ENCODE measurements around the gene NFATC4.
"Not testable (repeated sequence)": the region's sequence is repeated elsewhere in the genome, so short reads cannot be mapped to it uniquely, and the experiment has no call there.

NFATC4 gene

DNA sequence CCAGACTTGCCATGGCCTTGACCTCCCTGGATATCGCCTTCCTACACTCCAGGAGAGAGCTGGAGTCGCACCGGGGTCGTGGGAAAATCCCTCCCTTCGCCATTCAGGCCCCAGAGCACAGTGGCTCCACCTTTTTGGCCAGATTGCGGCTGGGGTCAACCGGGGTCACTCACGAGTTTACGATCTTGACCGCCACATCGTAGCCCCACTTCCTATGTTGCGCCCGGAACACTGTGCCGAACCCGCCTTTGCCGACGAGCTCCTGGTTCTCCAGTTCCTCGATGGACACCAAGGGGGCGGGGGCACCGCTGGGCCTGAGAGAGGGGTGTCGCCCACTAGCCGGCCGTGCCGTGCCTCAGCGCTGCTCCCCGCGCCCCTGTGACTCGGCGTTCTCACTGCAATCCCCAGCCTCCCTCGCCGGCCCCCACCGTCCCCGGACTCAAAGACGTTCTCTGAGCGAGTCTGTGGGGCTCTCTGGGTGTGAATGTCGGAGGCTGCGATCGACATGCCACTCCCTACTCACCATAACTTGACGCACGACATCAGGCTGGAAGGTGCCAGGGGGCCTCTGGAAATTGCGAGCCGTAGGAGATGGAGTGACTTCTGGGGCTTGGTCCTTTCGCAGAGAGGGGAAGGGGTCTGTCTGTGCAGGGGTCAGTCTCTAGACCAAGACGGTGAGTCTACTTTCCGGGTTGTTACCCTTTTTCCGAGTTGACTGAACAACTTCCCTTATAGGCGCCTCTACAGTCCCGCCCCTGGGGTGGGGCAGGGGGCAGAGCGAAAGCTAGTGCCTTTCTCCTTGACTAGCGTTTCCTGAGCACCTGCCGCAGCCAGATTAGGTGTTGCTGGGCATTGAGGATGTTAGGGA is 28.5 kb upstream of the NFATC4 start, which contains the start of gene RIPK3:
TSS of gene RIPK3 (minus strand) at position 708 of the 868 bp plus-strand sequence. CDS start at position 543, 165 bp downstream.
- no peak for DNase-seq

DNA sequence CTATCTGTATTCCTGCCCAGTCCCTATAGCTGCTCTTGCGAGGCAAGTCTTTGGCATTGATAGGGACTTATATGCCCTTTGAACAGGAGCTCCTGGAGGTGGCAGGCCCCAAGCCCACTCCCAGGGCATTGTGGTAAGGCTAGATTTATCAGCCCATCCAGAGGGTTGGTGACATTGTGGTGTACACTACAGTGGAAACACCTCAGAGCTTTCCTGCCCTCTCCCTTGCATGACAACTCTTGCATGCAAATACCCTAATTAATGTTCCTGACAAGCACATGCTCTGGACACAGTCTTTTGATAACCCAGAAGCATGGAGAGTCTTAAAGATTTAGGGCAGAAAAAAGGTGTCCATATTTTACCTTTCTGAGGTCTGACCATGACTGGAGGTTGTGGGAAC is 27.4 kb upstream of the NFATC4 start:
- DNase-seq = no peak

DNA sequence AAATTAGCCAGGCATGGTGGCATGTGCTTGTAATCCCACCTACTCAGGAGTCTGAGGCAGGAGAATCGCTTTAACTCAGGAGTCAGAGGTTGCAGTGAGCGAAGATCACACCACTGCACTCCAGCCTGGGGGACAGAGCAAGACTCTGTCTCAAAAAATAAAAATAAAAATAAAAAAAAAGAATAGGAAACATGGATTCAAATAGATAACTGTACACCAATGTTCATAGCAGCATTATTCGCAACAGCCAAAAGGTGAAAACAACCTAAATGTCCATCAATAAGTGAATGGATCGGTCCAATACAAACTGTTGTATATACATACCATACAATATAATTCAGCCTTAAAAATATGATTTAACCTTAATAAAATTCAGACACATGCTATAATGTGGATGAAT is 25.1 kb upstream of the NFATC4 start:
- DNase-seq = no peak

DNA sequence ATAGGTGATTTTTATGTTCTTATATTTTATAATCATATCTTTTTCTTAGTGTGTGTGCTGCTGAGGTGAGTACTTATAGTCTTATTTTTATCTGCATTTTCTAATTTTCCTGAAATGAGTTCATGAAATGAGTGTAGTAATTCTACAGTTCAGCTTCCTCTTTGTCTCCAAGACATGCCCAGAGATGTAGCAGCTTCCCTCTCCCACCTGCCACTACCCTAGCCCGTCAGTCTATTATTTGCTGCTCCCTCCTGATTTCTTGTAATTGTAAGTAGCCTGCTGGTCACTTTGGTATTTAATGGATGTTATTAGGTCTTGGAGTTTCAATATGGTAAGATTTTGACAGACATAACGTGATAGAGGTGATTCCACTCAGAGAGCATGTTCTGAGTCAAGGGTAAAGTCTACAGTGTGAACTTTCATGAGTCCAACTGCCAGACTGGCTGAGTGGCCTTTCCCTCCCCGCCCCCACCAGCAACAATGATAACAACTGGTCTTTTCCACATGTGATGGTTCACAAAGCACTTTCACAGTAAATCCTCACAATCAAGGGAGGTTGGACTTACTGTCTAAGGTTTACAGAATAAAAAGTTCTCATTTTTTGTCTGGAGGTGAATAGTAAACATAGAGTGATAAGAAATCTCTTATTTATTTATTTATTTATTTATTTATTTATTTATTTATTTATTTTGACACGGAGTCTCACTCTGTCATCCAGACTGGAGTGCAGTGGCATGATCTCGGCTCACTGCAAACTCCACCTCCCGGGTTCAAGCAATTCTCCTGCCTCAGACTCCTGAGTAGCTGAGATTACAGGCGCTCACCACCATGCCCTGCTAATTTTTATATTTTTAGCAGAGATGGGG is 24.0 kb upstream of the NFATC4 start:
- DNase-seq = no peak

DNA sequence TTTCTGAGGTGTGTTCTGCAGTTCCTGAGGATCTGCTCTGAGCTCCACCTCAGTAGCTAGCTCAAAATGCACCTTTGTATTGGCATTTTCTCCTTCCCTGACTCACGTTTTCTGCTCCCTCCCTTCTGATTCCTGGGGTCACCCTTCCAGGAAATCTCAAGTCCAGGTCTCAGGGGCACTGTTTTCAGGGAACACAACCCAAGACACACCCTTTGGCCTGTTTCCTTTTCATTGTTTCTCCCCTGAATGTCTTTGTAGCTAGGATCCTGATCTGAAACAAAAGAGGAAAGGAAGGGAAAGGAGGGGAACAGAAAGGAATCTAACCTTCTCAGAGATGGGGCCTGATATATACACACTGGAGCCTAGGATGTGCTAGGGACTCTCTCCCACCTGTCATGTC is 20.9 kb upstream of the NFATC4 start:
- DNase-seq = no peak

DNA sequence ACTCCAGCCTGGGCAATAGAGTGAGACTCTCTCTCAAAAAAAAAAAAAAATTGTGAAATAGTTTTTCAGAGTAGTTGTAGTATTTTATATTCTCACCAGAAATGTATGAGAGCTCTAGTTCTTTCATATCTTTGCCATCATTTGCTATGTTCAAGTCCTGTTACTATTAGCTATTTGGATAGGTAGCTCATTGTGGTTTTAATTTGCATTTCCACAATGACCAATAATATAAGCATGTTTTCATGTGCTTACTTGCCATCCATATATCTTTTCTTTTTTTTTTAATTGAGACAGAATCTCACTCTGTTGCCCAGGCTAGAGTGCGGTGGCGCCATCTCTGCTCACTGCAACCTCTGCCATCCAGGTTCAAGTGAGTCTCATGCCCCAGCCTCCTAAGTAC is 19.8 kb upstream of the NFATC4 start:
- DNase-seq = no peak

DNA sequence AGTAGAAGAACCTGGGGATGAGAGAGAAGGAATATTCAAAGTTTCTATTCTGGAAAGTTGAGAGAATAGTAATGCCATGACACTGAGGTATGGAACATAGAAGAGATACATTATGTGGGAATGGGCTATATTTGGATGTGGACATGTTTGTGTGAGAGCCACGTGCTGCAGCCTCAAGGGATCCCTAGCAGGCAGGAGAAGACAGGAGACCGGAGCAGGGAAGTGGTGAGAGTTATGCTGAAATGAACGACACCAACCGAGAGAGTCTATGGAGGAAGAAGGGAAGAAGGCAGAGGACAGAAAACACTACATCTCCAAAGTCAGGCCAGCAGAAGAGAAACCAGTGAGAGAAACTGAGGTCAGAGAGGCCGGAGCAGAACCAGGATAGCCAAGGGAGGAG is 18.2 kb upstream of the NFATC4 start:
- DNase-seq = no peak

DNA sequence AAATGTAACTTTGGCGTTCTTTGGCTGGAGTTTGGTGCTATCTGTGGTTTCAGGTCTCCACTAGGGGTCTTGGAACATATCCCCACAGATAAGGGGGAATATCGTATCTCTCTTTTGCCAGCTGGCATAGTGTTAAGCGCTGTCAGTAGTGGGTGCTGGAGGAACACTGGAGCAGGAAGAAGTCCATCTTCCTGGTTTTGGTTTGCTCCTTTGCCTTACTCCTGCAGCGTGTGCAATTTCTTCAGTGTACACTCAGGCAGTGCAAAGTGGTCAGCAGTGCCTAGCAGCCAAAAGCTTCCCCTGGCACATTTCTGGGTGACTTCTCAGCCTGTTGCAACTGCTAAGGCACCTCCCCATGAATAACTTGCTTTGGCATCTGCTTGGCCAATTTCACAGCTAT is 16.5 kb upstream of the NFATC4 start:
- DNase-seq = peak; percentile 49

DNA sequence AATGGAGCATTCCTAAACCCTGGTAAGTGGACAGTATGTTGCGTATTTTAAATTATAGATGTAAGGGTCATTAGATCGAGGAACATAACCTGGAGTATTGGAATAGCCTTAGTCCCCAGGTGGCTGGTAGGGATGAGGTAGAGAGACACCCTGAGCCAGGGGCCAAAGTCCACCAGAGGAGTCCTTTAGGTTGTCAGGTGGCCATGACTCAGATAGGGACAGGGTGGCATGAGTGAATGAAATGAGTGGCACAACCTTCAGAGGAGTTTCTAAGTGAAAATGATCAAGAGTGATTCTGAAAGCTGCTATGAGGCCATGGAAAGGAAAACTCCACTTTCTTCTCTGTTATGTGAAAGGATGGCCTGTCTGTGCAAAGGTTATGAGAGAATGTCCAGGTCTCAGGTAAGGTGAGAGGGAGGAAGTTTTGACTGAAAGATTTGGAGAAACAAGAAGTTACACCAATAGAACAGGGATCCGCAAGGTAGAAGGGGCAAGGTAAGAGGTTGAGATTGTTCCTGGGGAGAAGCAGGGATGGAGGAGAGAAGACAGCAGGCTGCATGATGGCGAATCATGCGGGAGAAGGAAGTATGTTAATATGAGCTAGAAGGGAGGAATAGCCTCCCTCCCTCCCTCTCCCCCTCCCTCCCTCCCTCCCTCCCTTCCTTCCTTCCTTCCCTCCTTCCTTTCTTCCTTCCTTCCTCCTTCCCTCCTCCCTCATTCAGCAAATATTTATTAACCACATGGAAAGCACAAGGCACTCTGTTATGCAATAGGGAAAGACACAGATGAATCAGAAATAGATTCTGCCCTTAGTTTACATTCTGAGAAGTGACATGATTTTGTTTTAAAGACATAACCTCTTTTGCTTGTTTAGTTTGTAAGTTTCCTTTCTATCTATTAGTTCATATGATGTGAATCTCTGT is 14.2 kb upstream of the NFATC4 start:
- DNase-seq = peak; percentile 27

DNA sequence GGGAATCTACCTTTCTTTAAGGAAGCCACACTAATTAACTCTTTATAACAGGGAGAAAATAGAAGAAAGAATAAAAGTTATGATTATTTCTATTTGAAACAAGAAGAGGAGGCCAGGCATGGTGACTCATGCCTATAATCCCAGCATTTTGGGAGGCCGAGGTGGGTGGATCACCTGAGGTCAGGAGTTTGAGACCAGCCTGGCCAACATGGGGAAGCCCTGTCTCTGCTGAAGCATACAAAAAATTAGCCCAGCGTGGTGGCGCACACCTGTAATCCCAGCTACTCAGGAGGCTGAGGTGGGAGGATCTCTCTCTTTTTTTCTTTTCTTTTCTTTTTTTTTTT is 13.5 kb upstream of the NFATC4 start:
- DNase-seq = not testable (repeated sequence)

DNA sequence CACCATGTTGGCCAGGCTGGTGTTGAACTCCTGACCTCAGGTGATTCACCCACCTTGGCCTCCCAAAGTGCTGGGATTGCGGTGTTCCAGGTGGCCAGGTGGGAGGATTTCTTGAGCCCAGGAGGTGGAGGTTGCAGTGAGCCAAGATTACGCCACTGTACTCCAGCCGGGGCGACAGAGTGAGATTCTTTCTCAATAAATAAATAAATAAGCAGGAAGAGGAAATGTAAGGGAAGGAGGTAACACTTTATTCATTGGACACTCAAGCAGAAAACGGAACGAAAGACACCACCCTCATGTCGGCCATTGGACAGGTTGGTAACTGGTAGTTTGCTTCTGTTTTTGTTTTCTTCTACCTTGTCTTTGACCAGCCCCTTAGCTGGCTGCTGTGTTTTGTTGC is 13.0 kb upstream of the NFATC4 start:
- no peak for DNase-seq

DNA sequence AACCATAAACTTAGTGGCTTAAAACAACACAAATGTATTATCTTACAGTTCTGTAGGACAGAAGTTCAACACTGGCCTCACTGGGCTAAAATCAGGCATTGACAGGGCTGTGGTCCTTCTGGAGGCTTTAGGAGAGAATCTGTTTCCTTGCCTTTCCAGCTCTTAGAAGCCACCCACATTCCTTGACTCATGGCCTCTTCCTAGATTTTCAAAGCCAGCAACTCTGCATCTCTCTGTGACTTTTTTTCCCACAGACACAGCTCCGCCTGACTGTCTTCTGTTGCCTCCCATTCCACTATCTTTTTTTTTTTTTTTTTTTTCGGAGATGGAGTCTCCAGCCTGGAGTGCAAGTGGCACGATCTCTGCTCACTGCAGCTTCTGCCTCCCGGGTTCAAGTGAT is 11.8 kb upstream of the NFATC4 start:
- no peak for DNase-seq

DNA sequence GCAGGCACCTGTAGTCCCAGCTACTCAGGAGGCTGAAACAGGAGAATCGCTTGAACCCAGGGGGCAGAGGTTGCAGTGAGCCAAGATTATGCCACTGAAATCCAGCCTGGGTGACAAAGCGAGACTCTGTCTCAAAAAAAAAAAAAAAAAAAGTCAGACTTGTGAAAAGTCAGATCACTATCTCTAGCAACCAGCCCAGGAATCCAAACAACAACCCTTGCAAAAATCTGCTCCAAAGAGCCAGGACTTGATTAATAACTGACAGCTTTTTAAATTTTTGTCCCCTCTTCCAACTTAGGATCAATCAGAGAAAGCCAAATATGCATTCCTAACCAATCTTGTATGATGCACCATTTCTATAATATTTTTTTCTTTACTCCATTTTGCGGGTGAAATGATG is 7.7 kb upstream of the NFATC4 start:
- DNase-seq = no peak

DNA sequence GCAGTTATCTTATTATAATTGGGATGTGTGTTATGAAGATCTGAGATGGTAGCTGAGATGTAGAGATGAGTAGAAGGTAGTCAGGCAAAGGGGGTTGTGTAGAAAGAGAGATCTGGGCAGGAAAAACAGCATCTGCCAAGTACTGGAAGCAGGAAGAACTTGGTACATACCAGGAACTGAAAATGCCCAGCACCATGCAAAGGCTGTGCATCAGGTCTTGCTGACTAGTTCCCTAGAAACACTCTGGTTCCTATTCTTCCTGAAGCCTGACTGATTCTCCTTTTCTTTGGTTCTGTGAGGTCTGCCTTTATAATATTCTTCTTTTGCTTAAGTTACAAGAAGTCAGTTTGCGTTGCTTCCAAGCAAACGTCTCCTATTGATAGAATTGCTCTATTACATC is 6.7 kb upstream of the NFATC4 start:
- no peak for DNase-seq

DNA sequence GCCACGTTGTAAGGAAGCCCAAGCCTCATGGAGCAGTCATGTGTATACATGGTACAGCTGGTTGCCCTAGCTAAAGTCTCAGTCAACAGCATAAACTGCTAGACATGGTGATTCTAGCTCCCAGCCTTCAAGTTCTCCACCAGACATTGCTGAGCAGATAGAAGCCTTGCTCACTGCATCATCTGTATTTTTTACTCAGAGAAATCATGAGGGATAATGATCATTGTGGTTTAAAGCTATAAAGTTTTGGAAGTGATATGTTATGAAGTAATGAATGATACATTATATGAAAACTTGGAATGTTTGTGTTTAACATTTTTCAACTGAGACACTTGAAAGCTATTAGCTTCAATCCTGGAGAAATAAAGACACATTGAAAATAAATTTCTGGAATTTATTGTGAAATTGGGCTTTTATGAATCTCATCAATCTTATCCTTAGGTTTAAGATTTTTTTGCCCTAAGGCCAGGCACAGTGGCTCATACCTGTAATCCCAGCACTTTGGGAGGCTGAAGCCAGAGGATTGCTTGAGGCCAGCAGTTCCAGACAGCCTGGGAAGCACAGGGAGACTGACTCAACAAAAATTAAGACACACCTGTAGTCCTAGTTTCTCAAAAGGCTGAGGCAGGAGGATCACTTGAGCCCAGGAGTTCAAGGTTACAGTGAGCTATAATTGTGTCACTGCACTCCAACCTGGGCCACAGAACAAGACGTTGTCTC is 5.6 kb upstream of the NFATC4 start:
- DNase-seq = peak; percentile 78

DNA sequence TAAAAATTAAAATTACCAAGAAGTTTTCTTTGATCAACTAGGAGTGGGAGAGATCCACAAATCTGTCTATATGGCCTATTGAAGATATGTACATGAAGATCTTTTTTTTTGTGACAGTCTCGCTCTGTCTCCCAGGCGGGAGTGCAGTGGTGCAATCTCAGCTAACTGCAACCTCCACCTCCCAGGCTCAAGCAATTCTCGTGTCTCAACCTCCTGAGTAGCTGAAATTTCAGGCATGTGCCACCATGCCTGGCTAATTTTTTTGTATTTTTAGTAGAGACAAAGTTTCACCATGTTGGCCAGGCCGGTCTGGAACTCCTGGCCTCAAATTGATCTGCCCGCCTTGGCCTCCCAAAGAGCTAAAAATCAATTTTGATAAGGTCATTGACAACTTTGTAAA is 4.6 kb upstream of the NFATC4 start:
- DNase-seq = no peak

DNA sequence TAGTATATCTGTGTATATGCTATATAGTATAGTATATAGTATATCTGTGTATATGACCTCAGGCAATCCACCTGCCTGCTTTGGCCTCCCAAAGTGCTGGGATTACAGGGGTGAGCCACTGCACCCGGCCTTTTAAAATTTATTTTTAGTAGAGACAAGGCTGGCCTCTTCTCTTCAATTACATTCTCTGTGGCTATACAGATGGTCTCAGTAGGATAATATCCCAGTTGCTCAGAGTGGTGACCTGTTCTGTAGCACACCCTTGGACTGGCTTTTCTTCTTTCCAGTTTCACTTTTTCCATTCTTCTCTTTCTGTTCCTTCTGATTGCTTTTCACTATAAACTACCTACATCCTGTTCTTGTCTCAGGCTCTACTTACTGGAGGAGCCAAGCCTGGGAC is 3.1 kb upstream of the NFATC4 start:
- no peak for DNase-seq

DNA sequence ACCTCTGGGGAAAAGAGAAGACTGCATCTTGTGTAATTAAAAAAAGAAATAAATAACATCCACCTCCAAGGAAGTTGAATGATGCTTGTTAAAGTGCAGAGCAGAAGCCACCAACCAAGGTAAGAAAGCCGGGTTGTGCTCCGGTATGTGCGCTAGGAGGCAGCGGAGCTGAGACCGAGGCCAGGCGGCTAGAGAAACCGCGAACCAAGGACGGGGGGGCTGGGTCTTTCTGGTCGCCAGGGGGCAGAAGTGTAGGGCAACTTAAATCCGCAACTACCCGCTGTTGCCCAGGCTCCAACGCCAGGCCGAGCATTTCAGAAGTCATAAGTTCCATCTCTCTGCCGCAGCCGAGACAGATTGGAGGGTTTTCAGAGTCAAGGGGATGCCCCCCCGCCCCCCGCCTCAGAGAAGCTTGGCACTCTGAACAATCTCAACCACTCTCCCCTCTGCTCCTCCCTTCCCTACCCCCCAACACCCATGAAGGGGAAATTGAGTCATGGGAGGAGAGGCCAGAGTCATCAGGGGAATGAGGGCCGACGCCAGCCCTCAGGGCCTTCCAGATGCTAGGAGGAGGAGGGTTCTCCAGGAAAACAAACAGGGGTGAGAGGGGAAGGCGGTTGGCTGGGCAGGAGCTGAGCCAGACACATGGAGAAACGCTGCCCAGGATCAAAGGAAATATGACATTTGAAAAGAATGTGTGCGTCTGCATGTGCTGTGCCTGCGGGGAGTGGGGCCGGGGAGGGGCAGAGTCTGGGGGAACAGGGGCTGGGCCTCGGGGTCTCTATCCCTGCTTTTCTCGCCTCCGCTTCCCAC is 2.2 kb upstream of the NFATC4 start:
- peak; percentile 92 for DNase-seq

DNA sequence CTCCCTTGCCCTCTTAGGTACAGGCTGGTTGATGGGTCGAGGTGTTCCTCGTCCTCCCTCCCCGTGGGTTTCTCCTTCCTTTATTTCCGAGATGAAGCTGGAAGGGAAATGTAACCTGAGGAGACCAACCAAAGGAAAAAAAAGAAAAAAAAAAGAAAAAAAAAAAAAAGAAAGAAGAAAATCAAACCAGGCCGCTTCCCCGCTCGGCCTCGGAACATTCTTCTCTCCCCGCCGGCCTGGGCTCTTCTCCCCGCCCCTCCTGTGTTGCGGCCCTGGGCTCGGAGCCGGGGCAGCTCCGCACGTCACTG is 1.6 kb upstream of the NFATC4 start:
- no peak for DNase-seq

DNA sequence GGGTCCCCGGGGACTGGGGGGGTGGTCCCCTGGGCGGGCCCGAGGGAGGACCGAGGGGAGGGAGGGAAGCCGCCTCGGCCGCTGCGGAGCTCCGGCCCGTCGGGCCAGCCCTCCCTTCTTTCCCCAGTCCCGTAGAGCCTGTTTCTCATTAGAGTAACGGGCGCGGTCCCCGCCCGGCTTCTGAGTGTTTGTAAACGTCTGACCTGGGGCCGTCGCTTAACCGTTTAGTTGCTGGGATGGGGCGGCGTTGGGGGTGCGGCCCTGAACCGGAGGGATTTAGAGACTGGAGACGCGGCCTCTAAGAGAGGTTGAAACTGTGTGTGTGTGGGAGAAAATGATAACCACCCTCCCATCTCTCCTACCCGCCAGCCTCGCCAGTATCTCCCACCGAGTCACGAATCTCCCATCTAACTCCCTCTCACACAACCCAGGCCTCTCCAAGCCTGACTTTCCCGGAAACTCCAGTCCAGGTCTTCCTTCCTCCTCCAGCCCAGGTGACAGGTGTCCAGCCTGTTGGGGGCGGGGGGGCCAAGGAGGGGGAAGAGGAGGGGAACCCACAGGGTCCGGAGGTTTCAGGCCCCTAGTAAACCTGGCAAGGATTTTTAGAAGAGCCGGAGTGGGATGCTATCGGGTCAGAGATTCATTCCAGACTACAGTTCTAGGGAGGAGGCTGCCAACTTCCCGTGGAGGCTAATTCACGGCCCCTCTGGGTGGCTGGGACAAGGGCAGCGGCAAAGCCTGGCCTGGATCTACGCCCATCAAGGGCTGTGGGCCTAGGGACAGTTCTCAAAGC is 1.1 kb upstream of the NFATC4 start:
- peak; percentile 97 for DNase-seq

DNA sequence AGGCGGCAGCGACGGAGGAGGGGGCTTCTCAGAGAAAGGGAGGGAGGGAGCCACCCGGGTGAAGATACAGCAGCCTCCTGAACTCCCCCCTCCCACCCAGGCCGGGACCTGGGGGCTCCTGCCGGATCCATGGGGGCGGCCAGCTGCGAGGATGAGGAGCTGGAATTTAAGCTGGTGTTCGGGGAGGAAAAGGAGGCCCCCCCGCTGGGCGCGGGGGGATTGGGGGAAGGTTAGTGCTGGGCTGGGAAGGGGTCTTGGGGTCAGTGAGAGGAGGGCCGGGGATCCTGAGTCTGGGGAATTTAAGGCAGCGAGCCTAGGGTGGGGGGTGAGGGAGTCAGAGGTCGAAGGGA is 203 bp downstream of the NFATC4 start:
- DNase-seq = no peak

Measured in fibroblast of skin of back (primary cell).